HG02938 (cell line): ENCODE measurements around the gene SDS.

ENCODE experiments used
- ATAC-seq: cut with Tn5 transposase; IDR thresholded peaks from one replicate; pipeline ENCODE4 v1.9.1; 2021; ENCODE audit warnings: mild to moderate bottlenecking, moderate library complexity; ENCODE audit not compliant: unreplicated experiment

The SDS gene

DNA sequence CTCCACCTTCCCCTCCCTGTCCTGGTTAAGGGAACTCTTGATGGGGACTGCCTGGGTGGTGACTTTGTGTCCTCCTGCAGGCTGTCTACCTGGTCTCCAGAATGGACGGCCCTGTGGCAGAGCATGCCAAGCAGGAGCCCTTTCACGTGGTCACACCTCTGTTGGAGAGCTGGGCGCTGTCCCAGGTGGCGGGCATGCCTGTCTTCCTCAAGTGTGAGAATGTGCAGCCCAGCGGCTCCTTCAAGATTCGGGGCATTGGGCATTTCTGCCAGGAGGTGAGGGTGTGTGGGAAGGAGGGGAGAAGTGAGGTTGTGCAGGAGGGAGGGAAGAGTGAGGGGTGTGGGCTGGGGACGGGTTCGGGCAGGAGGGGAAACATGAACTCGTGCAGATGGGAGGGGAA, 24.2 kb upstream of the SDS start:
- no peak for ATAC-seq

- no peak for ATAC-seq
Observed at GRCh38 chr12:113425960-113426453, 22.3 kb upstream of the SDS start.

DNA sequence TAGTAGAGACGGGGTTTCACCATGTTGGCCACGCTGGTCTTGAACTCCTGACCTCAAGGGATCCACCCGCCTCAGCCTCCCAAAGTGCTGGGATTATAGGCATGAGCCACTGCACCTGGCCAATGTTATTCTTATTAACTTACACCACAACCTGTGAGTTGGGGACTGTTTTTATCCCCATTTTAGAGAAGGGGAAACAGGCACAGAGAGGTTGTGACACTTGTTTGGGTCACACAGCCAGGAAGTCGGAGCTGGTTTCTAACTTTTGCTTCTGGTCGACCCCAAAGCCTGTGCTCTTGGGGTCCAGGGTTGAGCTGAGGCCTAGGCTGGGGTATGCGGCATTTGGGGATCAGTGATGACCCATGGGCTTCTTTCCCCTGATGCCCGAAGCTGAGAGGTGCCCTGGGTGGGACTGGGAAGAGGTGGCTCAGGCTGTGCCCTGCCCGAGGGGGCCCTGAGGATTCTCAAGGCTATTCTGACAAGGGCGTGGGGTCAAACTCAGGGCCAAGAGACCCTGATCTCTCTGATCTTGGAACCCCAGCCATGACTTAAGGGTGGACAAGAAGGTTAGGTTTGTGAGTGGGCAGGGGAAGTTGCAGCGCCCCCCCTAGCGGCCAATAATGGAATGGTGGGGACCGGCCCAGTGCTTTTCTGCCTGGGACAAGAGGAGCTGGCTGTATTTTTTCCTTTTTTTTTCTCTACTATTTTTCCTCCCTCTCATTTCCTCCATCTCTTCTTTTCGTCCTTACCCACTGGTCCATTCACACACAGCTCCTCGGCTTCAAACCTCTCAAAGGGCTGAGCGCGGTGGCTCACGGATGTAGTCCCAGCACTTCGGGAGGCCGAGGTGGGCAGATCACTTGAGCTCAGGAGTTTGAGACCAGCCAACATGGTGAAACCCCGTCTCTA, 21.5 kb upstream of the SDS start:
- ATAC-seq = no peak

DNA sequence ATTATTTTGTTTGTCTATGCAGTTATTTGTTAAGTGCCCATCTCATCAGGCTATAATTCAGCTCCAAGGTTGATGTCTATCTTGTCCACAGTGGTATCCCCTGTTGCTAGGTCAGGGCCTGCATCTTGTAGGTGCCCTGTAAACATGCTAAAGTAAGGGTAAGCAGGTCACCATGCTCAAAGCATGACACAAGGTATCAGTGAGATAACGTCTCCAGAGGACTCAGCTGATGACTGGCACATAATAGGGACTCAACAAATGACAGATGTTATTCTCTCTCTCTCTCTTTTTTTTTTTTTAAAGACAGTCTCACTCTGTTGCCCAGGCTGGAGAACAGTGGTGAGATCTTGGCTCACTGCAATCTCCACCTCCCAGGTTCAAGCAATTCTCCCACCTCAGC, 20.8 kb upstream of the SDS start:
- ATAC-seq = no peak

DNA sequence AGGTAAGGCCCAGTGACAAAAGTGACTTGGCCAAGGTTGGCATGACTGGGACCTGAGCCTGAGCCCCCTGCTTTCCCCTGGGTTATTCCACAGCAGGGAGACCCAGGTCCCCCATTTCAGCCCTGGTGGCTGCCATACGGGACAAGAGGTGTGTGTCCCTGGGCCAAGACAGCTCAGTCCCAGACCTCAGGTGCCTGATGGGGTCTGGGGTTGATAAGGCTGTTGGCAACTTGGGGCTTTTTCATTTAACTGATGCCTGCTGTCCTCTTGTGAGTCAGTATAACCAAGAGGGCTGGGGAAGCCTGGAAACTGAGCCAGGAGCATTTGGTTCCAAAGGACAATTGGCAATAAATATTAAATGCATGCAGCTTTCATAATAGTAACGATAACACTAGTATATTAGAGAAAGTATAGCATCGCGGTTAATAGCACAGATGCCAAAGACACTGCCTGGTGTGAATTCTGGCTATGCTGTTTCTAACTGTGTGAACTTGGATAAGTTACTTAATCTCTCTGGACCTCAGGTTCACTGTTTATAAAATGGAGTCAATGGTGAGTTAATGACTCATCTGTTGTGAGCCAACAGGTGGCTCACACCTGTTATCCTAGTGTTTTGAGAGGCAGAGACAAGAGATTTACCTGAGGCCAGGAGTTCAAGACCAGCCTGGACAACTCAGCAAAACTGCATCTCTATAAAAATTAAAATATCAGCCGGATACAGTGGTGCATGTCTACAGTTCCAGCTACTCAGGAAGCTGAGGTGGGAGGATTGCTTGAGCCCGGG, 19.4 kb upstream of the SDS start:
- no peak for ATAC-seq

DNA sequence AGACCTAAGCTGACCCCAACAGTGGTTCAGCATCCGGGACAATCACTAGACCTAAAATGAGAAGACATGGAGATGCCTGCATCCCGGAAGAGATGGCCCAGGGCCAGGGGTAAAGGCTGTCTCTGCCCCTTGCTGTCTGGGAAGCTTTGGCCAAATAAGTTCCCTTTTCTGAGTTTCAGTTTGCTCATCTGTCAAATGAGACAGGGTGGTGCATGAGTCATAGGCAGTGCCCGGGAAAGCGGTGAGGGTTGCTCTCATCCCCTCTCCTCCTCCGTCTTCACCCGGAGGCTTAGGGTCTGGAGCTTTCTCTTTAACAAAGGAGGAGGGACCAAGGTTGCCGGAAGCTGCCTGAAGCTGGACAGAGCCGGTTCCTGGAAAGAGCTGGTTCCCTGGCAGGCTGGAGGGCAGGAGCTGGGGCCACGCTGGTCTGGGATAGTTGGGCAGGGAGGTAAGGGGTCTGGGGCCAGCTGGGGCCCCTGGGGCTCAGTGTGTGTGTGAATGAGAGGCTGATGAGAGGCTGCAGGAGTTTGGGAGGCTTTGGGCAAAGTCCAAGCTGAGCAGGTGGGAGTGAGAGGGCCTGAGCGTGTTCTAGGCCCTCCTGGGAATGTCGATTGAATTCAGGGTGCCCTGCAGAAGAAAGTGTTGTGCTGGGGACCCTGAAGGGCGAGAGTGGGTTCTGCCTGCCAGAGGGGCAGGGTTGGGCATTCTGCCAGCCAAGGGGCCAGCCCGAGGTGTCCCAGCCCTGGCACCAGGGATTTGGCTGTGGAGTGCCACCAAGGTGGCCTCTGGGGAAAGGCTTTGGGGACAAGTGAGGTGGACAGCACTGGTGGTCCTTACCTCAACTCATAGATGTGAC, 18.6 kb upstream of the SDS start, which contains the start of gene SDSL:
TSS of gene SDSL (plus strand) at position 351 of the 856 bp plus-strand sequence. CDS start 5,603 bp downstream, outside the sequence.
- ATAC-seq = peak; percentile 80

GRCh38 chr12:113420996-113421595, 17.4 kb upstream of the SDS start:
- ATAC-seq = no peak

DNA sequence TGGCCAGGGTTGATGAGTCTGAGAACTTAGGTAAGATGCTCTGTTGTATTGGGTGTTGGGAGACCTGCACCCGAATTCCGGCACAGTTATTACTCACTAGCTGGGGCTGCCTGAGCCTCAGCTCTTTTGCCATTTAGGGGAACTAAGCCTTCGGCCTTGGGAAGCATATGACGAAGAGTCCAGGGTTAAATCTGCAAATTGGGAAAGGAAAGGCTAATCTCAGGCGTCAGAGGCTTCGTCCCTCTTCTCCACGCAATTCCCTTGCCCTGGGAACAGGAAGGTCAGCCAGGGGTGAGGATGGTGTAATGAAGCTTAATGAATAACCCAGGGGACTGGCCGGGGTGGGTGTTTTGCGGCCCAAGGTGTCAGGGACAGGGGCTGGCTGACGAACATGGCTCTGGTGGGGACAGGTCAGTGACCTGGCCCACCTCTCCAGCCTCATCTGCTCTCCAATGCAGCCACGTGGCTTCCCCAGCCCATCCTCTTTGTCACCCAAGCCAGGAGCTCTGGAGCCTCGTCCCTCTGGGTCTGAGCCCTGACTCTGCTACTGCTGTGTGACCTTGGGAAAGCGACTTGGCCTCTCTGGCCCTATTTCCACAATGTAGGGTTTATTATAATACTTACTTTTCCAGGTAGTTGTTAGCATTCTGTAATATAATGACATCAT, 14.7 kb upstream of the SDS start:
- ATAC-seq = no peak

DNA sequence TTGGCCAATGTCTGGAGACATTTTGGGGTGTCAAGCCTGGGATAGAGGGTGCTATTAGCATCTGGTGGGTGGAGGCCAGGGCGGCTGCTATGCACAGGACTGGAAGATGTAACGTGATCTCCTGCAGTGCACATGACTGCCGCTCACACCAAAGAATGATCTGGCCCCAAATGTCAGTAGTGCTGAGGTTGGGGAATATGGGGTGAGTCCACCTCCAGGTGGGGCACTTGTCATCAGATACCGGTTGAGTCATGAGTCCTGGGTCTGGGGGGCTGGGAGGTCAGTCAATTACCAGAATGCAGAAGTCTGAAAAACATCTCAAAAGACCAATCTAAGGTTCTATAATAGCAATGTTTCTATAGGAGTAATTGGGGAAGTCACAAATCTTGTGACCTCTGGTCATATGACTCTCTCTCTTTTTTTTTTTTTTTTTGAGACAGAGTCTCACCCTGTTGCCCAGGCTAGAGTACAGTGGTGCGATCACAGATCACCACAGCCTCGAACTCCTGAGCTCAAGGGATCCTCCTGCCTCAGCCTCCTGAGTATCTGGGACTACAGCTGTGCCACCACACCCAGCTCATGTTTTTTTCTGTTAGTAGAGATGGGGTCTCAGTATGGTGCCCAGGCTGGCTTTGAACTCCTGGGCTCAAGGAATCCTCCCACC, 12.5 kb upstream of the SDS start:
- ATAC-seq = no peak

GRCh38 chr12:113414519-113415038, 10.9 kb upstream of the SDS start:
- ATAC-seq = no peak

GRCh38 chr12:113413488-113413939, 9.8 kb upstream of the SDS start:
- ATAC-seq = no peak

GRCh38 chr12:113409462-113410124, 5.9 kb upstream of the SDS start:
- ATAC-seq = no peak

GRCh38 chr12:113408756-113409298, 5.1 kb upstream of the SDS start:
- no peak for ATAC-seq

- no peak for ATAC-seq
Observed at GRCh38 chr12:113407931-113408600, 4.4 kb upstream of the SDS start.

DNA sequence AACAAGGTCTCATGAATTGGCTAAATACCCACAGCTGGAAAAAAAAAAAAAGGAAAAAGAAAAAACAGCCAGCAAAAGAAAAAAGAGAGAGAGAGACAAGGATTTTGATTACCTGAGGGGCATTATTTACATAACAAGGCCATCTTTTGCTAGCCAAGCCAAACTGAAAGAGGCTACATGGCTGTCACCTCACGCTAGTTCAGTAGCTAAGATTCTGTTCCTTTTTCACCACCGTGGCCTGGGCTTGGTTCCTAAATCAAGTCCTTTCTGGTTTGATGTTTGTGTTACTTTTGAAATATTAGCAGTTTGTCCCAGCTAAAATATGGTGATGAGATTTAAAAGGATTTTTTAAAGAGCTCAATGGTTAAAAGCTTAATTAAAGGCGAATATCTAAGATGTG, 2.0 kb upstream of the SDS start:
- ATAC-seq = no peak

- ATAC-seq = no peak
Observed at GRCh38 chr12:113402586-113403260, 964 bp downstream of the SDS start.
